ENCODE results near the gene DNAJB12.
A peak's percentile ranks its signal among the peaks of the same experiment; 100 is the strongest.
"Not testable (repeated sequence)": the region's sequence is repeated elsewhere in the genome, so short reads cannot be mapped to it uniquely, and the experiment has no call there.

DNAJB12 gene

GRCh38 chr10:72354356-72355213, at the start of gene DNAJB12:
Gene DNAJB12 (minus strand): TSS chr10:72354919. CDS start chr10:72354897, 22 bp downstream.
- Histone ChIP-seq H3K9me3 (ENCODE audit: insufficient read depth, low read length) (no peaks in the 10 kb centered on the region), H3K36me3 (ENCODE audit: insufficient read depth, insufficient read length, low read length) (peaks cover 33% of the 10 kb centered on the region), H3K9ac (ENCODE audit: insufficient read length, low read depth) (peak within 1 kb of the TSS; percentile 99), H3K4me1 (ENCODE audit: insufficient read depth, insufficient read length) (peaks cover 7% of the 10 kb centered on the region), H3K27me3 (ENCODE audit: insufficient read depth, insufficient read length) (no peaks in the 10 kb centered on the region), H3K4me3 (ENCODE audit: insufficient read length, low read depth) (peak within 1 kb of the TSS; percentile 92)
- peak; percentile 90 for DNase-seq (ENCODE audit: low read depth, low spot score)
- TF ChIP-seq YY1 (IDR thresholded peaks at IDR 0.05; ENCODE audit: insufficient read depth, insufficient read length), result peak; percentile 26
- no peak for TF ChIP-seq SUZ12 (IDR thresholded peaks at IDR 0.05; ENCODE audit: extremely low read depth, insufficient read depth, insufficient read length)

GRCh38 chr10:72395581-72395980, 40.9 kb upstream of the DNAJB12 start:
- not testable (repeated sequence) for H3K9ac ChIP-seq (ENCODE audit: insufficient read length, low read depth); H3K4me3 ChIP-seq (ENCODE audit: insufficient read length, low read depth); H3K27me3 ChIP-seq (ENCODE audit: insufficient read depth, insufficient read length); H3K36me3 ChIP-seq (ENCODE audit: insufficient read depth, insufficient read length, low read length); H3K4me1 ChIP-seq (ENCODE audit: insufficient read depth, insufficient read length); H3K9me3 ChIP-seq (ENCODE audit: insufficient read depth, low read length)
- peak; percentile 40 for DNase-seq (ENCODE audit: low read depth, low spot score)

GRCh38 chr10:72392571-72392970, 37.9 kb upstream of the DNAJB12 start:
- no peaks in the 10 kb centered on the region for H3K27me3 ChIP-seq (ENCODE audit: insufficient read depth, insufficient read length)
- H3K9me3 ChIP-seq (ENCODE audit: insufficient read depth, low read length), result no peaks in the 10 kb centered on the region
- H3K4me1 ChIP-seq (ENCODE audit: insufficient read depth, insufficient read length), result no peaks in the 10 kb centered on the region
- H3K9ac ChIP-seq (ENCODE audit: insufficient read length, low read depth), result no peak overlapping the region
- no peaks in the 10 kb centered on the region for H3K36me3 ChIP-seq (ENCODE audit: insufficient read depth, insufficient read length, low read length)
- no peak overlapping the region for H3K4me3 ChIP-seq (ENCODE audit: insufficient read length, low read depth)
- DNase-seq (ENCODE audit: low read depth, low spot score), result no peak
- TF ChIP-seq SUZ12 (IDR thresholded peaks at IDR 0.05; ENCODE audit: extremely low read depth, insufficient read depth, insufficient read length), result no peak
- TF ChIP-seq YY1 (IDR thresholded peaks at IDR 0.05; ENCODE audit: insufficient read depth, insufficient read length), result no peak
- TF ChIP-seq ZNF274 (IDR thresholded peaks at IDR 0.05; ENCODE audit: low read depth, low read length), result no peak

- no peaks in the 10 kb centered on the region for H3K36me3 ChIP-seq (ENCODE audit: insufficient read depth, insufficient read length, low read length)
- TF ChIP-seq ZNF274 (IDR thresholded peaks at IDR 0.05; ENCODE audit: low read depth, low read length) (no peak), YY1 (IDR thresholded peaks at IDR 0.05; ENCODE audit: insufficient read depth, insufficient read length) (no peak), SUZ12 (IDR thresholded peaks at IDR 0.05; ENCODE audit: extremely low read depth, insufficient read depth, insufficient read length) (no peak)
- H3K4me1 ChIP-seq (ENCODE audit: insufficient read depth, insufficient read length), result no peaks in the 10 kb centered on the region
- H3K4me3 ChIP-seq (ENCODE audit: insufficient read length, low read depth), result no peak overlapping the region
- H3K9me3 ChIP-seq (ENCODE audit: insufficient read depth, low read length), result no peaks in the 10 kb centered on the region
- no peak for DNase-seq (ENCODE audit: low read depth, low spot score)
- no peaks in the 10 kb centered on the region for H3K27me3 ChIP-seq (ENCODE audit: insufficient read depth, insufficient read length)
- H3K9ac ChIP-seq (ENCODE audit: insufficient read length, low read depth), result no peak overlapping the region
These were observed 36.0 kb upstream of the DNAJB12 start for GRCh38 chr10:72390764-72391163.

GRCh38 chr10:72389716-72390115, 35.0 kb upstream of the DNAJB12 start:
- TF ChIP-seq YY1 (IDR thresholded peaks at IDR 0.05; ENCODE audit: insufficient read depth, insufficient read length) (no peak), SUZ12 (IDR thresholded peaks at IDR 0.05; ENCODE audit: extremely low read depth, insufficient read depth, insufficient read length) (no peak), ZNF274 (IDR thresholded peaks at IDR 0.05; ENCODE audit: low read depth, low read length) (no peak)
- no peaks in the 10 kb centered on the region for H3K36me3 ChIP-seq (ENCODE audit: insufficient read depth, insufficient read length, low read length)
- no peak overlapping the region for H3K9ac ChIP-seq (ENCODE audit: insufficient read length, low read depth)
- no peak for DNase-seq (ENCODE audit: low read depth, low spot score)
- no peaks in the 10 kb centered on the region for H3K9me3 ChIP-seq (ENCODE audit: insufficient read depth, low read length)
- H3K4me1 ChIP-seq (ENCODE audit: insufficient read depth, insufficient read length), result no peaks in the 10 kb centered on the region
- no peak overlapping the region for H3K4me3 ChIP-seq (ENCODE audit: insufficient read length, low read depth)
- H3K27me3 ChIP-seq (ENCODE audit: insufficient read depth, insufficient read length), result no peaks in the 10 kb centered on the region

GRCh38 chr10:72389014-72389413, 34.3 kb upstream of the DNAJB12 start:
- Histone ChIP-seq H3K27me3 (ENCODE audit: insufficient read depth, insufficient read length) (no peaks in the 10 kb centered on the region), H3K4me3 (ENCODE audit: insufficient read length, low read depth) (no peak overlapping the region), H3K9ac (ENCODE audit: insufficient read length, low read depth) (no peak overlapping the region), H3K9me3 (ENCODE audit: insufficient read depth, low read length) (no peaks in the 10 kb centered on the region), H3K36me3 (ENCODE audit: insufficient read depth, insufficient read length, low read length) (no peaks in the 10 kb centered on the region), H3K4me1 (ENCODE audit: insufficient read depth, insufficient read length) (no peaks in the 10 kb centered on the region)
- TF ChIP-seq ZNF274 (IDR thresholded peaks at IDR 0.05; ENCODE audit: low read depth, low read length), result no peak
- no peak for TF ChIP-seq YY1 (IDR thresholded peaks at IDR 0.05; ENCODE audit: insufficient read depth, insufficient read length)
- no peak for TF ChIP-seq SUZ12 (IDR thresholded peaks at IDR 0.05; ENCODE audit: extremely low read depth, insufficient read depth, insufficient read length)
- DNase-seq (ENCODE audit: low read depth, low spot score), result no peak

- no peak for TF ChIP-seq SUZ12 (IDR thresholded peaks at IDR 0.05; ENCODE audit: extremely low read depth, insufficient read depth, insufficient read length)
- no peak for TF ChIP-seq ZNF274 (IDR thresholded peaks at IDR 0.05; ENCODE audit: low read depth, low read length)
- TF ChIP-seq YY1 (IDR thresholded peaks at IDR 0.05; ENCODE audit: insufficient read depth, insufficient read length), result no peak
- no peak for DNase-seq (ENCODE audit: low read depth, low spot score)
- no peaks in the 10 kb centered on the region for H3K36me3 ChIP-seq (ENCODE audit: insufficient read depth, insufficient read length, low read length)
These were observed 33.3 kb upstream of the DNAJB12 start for GRCh38 chr10:72388062-72388461.

More at GRCh38 chr10:72388062-72388461, 33.3 kb upstream of the DNAJB12 start:
- H3K27me3 ChIP-seq (ENCODE audit: insufficient read depth, insufficient read length), result no peaks in the 10 kb centered on the region
- H3K4me3 ChIP-seq (ENCODE audit: insufficient read length, low read depth), result no peak overlapping the region
- no peaks in the 10 kb centered on the region for H3K4me1 ChIP-seq (ENCODE audit: insufficient read depth, insufficient read length)
- H3K9me3 ChIP-seq (ENCODE audit: insufficient read depth, low read length), result no peaks in the 10 kb centered on the region
- no peak overlapping the region for H3K9ac ChIP-seq (ENCODE audit: insufficient read length, low read depth)
